GM21723 (cell line): ENCODE results near the gene CCDC60.

Experiments used
- ATAC-seq: cut with Tn5 transposase; IDR thresholded peaks from one replicate; pipeline ENCODE4 v1.9.1; 2021; ENCODE audit warnings: mild to moderate bottlenecking, moderate library complexity; ENCODE audit not compliant: unreplicated experiment

Gene CCDC60

GRCh38 chr12:119512772-119513497 is 178.4 kb downstream of the CCDC60 start:
- no peak for ATAC-seq

DNA sequence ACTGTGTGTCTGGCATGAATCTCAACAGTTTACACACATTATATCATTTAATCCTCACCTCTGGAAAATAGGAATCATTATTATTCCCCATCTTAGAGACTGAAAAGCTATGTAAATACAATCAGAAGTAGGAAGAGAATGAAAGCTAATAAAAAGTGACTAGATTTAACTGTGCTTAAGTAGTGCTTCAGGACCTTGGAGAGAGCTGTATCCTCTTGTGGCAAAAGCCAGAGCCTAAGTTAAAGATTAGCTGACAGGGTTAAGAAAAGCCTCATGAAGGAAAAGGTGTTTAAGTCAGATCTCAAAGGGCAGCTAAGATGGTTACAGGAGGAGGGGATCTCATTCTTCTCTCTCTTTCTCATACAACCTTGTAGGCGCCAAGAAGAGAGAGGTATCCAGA is 193.7 kb downstream of the CCDC60 start:
- ATAC-seq = no peak

GRCh38 chr12:119540476-119540875 is 205.9 kb downstream of the CCDC60 start:
- ATAC-seq = no peak

GRCh38 chr12:119544765-119545625 is 210.5 kb downstream of the CCDC60 start:
- ATAC-seq = no peak

DNA sequence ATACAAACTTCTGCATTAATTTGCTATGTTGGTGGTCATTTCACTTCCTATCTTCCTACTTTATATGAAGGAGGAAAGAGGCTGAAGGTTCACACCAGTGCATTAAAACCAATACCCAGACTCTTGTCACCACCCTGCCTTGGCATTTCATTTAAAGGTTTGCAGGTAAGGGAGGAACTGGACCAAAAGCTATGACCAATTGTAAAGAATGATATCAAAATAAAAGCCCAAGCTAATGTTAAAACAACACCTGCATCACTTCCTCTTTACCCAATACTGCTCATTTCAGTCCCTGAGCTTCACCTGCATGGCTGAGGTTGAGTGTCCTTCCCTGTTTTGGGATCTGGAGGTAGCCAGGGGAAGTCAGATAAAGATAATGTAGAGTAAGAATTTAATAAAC is 211.8 kb downstream of the CCDC60 start:
- no peak for ATAC-seq

- ATAC-seq = no peak
Measured at GRCh38 chr12:119547001-119547400, 212.5 kb downstream of the CCDC60 start.

GRCh38 chr12:119556854-119557253 is 222.3 kb downstream of the CCDC60 start:
- ATAC-seq = no peak

GRCh38 chr12:119565404-119565803 is 230.9 kb downstream of the CCDC60 start:
- no peak for ATAC-seq

DNA sequence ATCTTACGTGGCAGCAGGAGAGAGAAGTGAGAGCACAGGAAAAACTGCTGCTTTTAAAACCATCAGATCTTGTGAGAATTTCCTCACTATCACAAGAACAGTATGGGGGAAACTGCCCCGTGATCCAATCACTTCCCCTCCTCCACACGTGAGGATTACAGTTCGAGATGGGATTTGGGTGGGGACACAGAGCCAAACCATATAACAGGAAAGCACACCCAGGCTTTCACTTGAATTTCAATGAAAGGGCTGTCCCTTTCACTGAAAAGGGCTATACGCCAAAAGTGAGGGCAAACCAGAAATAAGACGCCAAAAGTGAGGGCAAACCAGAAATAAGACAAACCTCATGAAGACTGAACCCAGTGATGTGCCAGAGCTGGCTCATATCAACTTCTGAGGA is 236.2 kb downstream of the CCDC60 start:
- ATAC-seq = no peak

GRCh38 chr12:119573086-119573485 is 238.6 kb downstream of the CCDC60 start:
- ATAC-seq = no peak

DNA sequence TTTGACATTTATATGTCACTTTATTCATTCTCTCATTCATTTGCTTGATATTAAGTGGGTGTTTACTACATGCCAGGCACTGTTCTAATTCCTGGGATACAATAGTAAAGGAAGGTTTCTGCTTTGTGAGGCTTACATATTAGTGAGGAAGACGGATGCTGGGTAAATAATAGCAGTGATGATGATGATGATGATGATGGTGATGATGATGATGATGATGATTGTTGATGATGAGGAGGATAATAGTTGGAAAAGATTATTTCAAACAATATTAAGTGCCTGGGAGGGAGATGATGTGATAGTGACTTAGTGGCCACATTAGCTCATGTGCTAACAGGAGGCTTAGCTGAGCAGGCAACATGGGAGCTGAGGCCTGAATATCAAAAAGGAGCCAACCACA is 239.7 kb downstream of the CCDC60 start:
- no peak for ATAC-seq

GRCh38 chr12:119576118-119576810 is 241.7 kb downstream of the CCDC60 start:
- no peak for ATAC-seq

DNA sequence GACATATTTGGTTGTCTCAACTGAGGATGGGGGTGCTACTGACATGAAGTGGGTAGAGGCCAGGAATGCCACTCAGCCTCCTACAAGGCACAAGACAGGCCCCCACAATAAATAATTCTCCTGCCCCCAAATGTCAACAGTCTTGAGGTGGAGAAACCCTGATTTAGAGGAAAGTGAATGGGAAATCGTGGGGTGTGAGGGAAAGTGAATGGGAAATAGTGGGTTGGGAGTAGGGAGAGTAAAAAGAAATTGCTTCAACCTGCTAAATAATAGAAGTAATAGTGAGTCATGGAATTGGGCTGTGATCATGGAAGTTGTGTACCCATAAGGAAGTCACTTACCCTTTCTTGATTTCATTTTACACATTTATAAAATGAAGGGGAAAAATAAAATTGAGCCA is 242.4 kb downstream of the CCDC60 start:
- ATAC-seq = no peak

DNA sequence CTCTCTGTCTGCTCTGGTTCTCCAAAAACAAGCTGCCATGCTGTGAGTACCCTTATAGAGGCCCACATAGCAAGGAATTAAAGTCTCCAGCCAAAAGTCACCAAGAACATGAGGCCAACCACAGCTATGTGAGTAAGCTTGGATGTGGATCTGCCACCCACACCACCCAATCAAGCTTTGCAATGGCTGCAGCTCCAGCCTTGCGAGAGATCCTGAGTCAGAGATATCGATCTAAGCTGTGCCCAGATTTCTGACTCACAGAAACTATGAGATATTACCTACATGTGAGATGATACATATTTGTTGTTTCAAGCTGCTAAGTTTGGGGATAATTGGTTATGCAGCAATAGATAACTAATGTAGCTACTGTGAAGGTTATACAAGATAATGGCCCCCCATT is 243.6 kb downstream of the CCDC60 start:
- ATAC-seq = no peak

GRCh38 chr12:119589097-119589496 is 254.6 kb downstream of the CCDC60 start:
- ATAC-seq = no peak

- ATAC-seq = no peak
Measured at GRCh38 chr12:119589634-119590033, 255.1 kb downstream of the CCDC60 start.
